Bronchial epithelial cell (primary cell): ENCODE measurements around the gene CTPS2. TPM values are rescaled to one million over a fixed set of nuclear protein-coding genes. Genes with fewer than 3 reads are reported as not detected.
"Not testable (repeated sequence)": the region's sequence is repeated elsewhere in the genome, so short reads cannot be mapped to it uniquely, and the experiment has no call there.

ENCODE experiments used
- DNase-seq: peaks from one replicate; pipeline ENCODE4 v3.0.0-alpha.2; 2010; ENCODE audit warnings: low read depth
- FAIRE-seq: peaks from 2 replicates; lab custom pipeline; 2011; peaks lifted over from hg19 to GRCh38; lab: Jason Lieb, UNC
- H3K27me3 ChIP-seq: 2 replicates; pipeline ENCODE4 v1.5.1; 2011; ENCODE audit warnings: low read length; ENCODE audit not compliant: control insufficient read depth, insufficient read depth
- H3K36me3 ChIP-seq: 2 replicates; pipeline ENCODE4 v1.5.1; 2011; ENCODE audit warnings: low read length; ENCODE audit not compliant: control insufficient read depth, insufficient read depth
- H3K4me3 ChIP-seq: 2 replicates; pipeline ENCODE4 v1.5.1; 2011; ENCODE audit warnings: mild to moderate bottlenecking, low read depth, low read length, control low read depth
- total RNA-seq: library from RNA; depleted of rRNA; stranded (reverse); fragments of >200 nt; gene quantifications from 2 replicates; pipeline ENCODE4 v1.2.1, GENCODE V29; 2014
- TF ChIP-seq, protein P1 (sequence below): IDR thresholded peaks from 2 replicates; pipeline ENCODE4 v1.5.1; 2011; ENCODE audit warnings: mild to moderate bottlenecking, moderate library complexity, low read length, control low read depth, inconsistent platforms; ENCODE audit not compliant: insufficient read depth, severe bottlenecking

Gene CTPS2, protein sequence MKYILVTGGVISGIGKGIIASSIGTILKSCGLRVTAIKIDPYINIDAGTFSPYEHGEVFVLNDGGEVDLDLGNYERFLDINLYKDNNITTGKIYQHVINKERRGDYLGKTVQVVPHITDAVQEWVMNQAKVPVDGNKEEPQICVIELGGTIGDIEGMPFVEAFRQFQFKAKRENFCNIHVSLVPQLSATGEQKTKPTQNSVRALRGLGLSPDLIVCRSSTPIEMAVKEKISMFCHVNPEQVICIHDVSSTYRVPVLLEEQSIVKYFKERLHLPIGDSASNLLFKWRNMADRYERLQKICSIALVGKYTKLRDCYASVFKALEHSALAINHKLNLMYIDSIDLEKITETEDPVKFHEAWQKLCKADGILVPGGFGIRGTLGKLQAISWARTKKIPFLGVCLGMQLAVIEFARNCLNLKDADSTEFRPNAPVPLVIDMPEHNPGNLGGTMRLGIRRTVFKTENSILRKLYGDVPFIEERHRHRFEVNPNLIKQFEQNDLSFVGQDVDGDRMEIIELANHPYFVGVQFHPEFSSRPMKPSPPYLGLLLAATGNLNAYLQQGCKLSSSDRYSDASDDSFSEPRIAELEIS
- total RNA-seq, result 5.8 and 7.6 TPM in 2 replicates

DNA sequence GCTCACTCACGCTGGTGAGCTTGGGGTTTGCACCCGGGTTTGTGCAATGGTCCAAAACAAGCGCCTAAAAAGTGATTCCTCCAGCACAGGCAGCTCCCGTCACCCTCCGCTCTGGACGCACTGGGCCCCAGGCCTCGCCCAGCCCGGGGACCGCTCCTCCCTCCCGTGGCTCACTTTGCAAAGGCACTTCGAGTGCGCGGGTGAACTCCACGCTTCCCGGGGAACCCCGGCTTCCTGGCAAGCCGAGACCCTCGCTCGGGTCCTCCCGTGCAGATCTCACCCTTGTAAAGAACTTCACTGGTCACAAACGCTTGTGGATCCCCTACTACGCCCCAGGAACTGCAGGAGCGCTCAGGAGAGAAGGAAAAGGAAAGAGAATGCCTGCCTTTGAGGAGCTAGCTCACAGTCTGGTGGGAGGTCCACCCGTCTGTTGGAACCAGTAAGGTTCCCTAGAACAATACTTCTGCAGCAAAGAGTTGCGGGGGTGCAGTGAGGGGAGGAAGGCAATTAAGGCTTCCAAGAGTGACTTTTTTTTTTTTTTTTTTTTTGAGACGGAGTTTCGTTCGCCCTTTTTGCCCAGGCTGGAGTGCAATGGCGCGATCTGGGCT is at the start of gene CTPS2:
TSS of gene CTPS2 (minus strand) at position 122 of the 608 bp plus-strand sequence. CDS start 9,767 bp downstream, outside the sequence.
- Histone ChIP-seq H3K36me3 (no peaks in the 10 kb centered on the region), H3K27me3 (no peaks in the 10 kb centered on the region), H3K4me3 (peak within 1 kb of the TSS; percentile 62)
- FAIRE-seq, result no peak
- DNase-seq, result peak; percentile 28
- TF ChIP-seq, protein P1, sequence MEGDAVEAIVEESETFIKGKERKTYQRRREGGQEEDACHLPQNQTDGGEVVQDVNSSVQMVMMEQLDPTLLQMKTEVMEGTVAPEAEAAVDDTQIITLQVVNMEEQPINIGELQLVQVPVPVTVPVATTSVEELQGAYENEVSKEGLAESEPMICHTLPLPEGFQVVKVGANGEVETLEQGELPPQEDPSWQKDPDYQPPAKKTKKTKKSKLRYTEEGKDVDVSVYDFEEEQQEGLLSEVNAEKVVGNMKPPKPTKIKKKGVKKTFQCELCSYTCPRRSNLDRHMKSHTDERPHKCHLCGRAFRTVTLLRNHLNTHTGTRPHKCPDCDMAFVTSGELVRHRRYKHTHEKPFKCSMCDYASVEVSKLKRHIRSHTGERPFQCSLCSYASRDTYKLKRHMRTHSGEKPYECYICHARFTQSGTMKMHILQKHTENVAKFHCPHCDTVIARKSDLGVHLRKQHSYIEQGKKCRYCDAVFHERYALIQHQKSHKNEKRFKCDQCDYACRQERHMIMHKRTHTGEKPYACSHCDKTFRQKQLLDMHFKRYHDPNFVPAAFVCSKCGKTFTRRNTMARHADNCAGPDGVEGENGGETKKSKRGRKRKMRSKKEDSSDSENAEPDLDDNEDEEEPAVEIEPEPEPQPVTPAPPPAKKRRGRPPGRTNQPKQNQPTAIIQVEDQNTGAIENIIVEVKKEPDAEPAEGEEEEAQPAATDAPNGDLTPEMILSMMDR, result no peak

DNA sequence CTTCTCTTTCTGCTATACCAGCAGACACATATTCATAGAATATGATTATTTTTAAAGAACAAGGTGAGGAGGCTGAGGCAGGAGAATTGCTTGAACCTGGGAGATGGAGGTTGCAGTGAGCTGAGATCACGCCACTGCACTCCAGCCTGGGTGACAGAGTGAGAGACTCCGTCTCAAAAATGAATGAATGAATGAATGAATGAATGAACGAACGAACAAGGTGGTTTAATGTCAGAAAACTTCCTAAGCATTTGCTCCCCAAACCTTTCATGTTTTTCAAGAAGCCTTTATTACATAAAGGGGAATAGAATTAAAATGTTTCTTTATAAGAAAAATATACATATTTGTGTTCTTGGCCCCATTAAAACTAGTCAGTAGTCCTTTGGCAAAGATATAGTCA is 49.0 kb upstream of the CTPS2 start:
- not testable (repeated sequence) for FAIRE-seq, DNase-seq, H3K27me3 ChIP-seq, H3K4me3 ChIP-seq, H3K36me3 ChIP-seq

DNA sequence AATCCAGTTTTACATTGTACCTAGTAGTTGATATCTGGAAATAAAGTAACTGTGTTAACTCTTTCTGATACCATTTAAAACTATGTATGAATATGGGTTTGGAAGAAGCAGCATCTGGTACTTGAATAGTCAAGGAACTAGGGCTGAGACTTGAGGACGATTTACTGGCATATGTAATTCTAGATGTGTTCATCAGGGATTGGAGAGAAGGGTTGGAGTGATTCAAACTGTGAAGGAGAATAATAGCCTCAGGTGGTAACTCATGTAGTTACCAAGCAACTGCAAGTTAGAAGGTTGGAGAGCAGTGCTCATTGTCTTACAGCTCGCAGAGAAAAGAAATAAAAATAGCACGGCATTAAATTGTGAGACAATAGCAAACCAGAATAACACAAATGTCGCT is 44.3 kb upstream of the CTPS2 start:
- no peak for DNase-seq
- Histone ChIP-seq H3K4me3 (no peak overlapping the region), H3K27me3 (no peaks in the 10 kb centered on the region), H3K36me3 (no peaks in the 10 kb centered on the region)
- no peak for FAIRE-seq
- TF ChIP-seq, protein P1, result no peak

DNA sequence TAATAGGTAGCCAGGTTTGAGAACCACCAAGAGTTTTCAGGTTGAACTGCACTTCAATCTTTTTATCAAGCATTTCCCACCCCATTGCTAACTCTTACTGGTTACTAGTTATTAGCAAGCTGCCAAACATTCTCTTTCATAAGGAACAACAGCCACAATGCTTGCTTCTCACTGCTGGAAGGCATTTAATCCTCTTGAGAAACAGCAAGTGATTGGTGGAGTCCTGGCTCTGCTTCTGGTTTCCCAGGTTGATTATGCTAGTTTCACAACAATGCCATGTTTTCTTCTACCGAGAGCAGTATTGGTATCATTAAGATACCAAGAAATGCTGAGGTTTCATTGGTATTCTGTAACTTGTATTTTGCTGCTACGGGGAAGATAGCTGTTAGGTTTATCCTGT is 41.5 kb upstream of the CTPS2 start:
- Histone ChIP-seq H3K27me3 (no peaks in the 10 kb centered on the region), H3K36me3 (no peaks in the 10 kb centered on the region), H3K4me3 (no peak overlapping the region)
- FAIRE-seq (no peak), DNase-seq (no peak)
- TF ChIP-seq, protein P1, result no peak

DNA sequence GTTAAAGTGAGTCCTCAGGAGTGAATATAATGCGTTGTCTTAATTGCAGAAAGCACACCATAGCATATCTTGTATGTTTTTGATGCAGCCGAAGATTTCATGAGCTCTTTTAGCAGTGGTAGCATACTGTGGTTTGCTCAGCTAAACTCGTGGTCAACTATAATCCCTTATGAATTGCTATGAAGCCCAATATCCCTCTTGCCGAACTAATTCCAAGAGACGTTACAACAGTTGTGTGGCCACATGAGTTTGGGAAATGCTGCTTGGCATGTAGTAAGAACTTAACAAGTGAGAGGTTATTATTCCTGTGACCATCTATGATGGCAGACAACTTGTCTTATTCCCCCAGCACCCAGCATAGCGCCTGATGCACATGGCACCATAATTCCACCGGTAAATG is 37.7 kb upstream of the CTPS2 start:
- Histone ChIP-seq H3K27me3 (no peaks in the 10 kb centered on the region), H3K36me3 (no peaks in the 10 kb centered on the region), H3K4me3 (no peak overlapping the region)
- TF ChIP-seq, protein P1, result no peak
- FAIRE-seq (no peak), DNase-seq (no peak)

DNA sequence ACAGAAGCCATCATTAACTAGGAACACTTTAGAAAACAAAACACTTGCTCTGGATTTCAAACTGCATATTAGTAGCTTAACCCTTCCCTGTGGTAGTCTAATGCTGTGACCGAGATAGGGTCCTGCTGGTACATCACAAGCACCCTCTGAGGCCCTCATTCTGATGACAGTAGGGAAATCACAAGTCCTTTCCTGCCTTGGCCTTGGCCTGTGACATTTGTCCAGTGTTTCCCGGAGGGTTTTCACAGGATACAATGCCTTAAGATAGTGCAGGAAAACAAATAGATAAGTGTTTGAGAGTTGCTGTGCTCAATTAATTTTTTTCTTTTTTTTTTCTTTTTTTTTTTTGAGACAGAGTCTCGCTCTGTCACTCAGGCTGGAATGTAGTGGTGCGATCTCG is 36.0 kb upstream of the CTPS2 start:
- TF ChIP-seq, protein P1, result no peak
- FAIRE-seq, result no peak
- Histone ChIP-seq H3K27me3 (no peaks in the 10 kb centered on the region), H3K4me3 (no peak overlapping the region), H3K36me3 (no peaks in the 10 kb centered on the region)
- DNase-seq, result no peak
